OCI-LY1 (cell line): ENCODE data around the gene PGAP1.

Source experiments
- H2AFZ ChIP-seq: fragments of 200-600 bp; sonication (generic), shearing (Covaris generic); 2 replicates; pipeline ENCODE4 v1.6.0; 2014; ENCODE audit warnings: antibody characterized with exemption, mild to moderate bottlenecking, low read length
- H3F3A ChIP-seq: fragments of 200-600 bp; sonication (generic), shearing (Covaris generic); 2 replicates; pipeline ENCODE4 v1.6.0; 2014; ENCODE audit warnings: mild to moderate bottlenecking, antibody characterized with exemption, low read length, moderate library complexity; ENCODE audit not compliant: insufficient read depth
- H3K27ac ChIP-seq: fragments of 200-600 bp; sonication (generic); 2 replicates; pipeline ENCODE4 v1.5.1; 2014; ENCODE audit warnings: low read length, mixed run types, mild to moderate bottlenecking, low read depth; ENCODE audit not compliant: poor library complexity, severe bottlenecking
- H3K27me3 ChIP-seq: fragments of 200-600 bp; sonication (generic); 2 replicates; pipeline ENCODE4 v1.6.0; 2014; ENCODE audit warnings: antibody characterized with exemption, mild to moderate bottlenecking, low read length, moderate library complexity; ENCODE audit not compliant: insufficient read depth
- H3K36me3 ChIP-seq: fragments of 200-600 bp; sonication (generic); 2 replicates; pipeline ENCODE4 v1.6.1; 2014; ENCODE audit warnings: mild to moderate bottlenecking, antibody characterized with exemption, low read length, moderate library complexity, mixed read lengths; ENCODE audit not compliant: insufficient read depth
- H3K4me1 ChIP-seq: fragments of 200-600 bp; sonication (generic); 2 replicates; pipeline ENCODE4 v1.5.1; 2014; ENCODE audit warnings: mild to moderate bottlenecking, low read length, moderate library complexity; ENCODE audit not compliant: insufficient read depth, severe bottlenecking
- H3K4me2 ChIP-seq: fragments of 200-600 bp; sonication (generic), shearing (Covaris generic); 2 replicates; pipeline ENCODE4 v1.6.1; 2014; ENCODE audit warnings: low read length
- H3K4me3 ChIP-seq: fragments of 200-600 bp; sonication (generic); 2 replicates; pipeline ENCODE4 v1.5.1; 2014; ENCODE audit warnings: low read length, low read depth, mild to moderate bottlenecking, mixed read lengths; ENCODE audit not compliant: poor library complexity, severe bottlenecking
- H3K79me2 ChIP-seq: fragments of 200-600 bp; shearing (Covaris generic); 2 replicates; pipeline ENCODE4 v1.6.1; 2016; ENCODE audit warnings: mixed run types, low read length, mixed read lengths; ENCODE audit not compliant: insufficient read depth
- H3K9ac ChIP-seq: fragments of 200-600 bp; sonication (generic), shearing (Covaris generic); 2 replicates; pipeline ENCODE4 v1.6.1; 2014; ENCODE audit warnings: mild to moderate bottlenecking, low read length, mixed read lengths
- H3K9me2 ChIP-seq: fragments of 200-600 bp; sonication (generic), shearing (Covaris generic); 2 replicates; pipeline ENCODE4 v1.6.1; 2014; ENCODE audit warnings: low read depth, mild to moderate bottlenecking, low read length, mixed read lengths
- H3K9me3 ChIP-seq: fragments of 200-600 bp; shearing (Covaris generic); 2 replicates; pipeline ENCODE4 v1.6.1; 2014; ENCODE audit warnings: low read length, mixed read lengths
- H4K20me1 ChIP-seq: fragments of 200-600 bp; sonication (generic), shearing (Covaris generic); 2 replicates; pipeline ENCODE4 v1.6.0; 2016; ENCODE audit warnings: mild to moderate bottlenecking, low read length; ENCODE audit not compliant: insufficient read depth
- CTCF ChIP-seq: fragments of 200-600 bp; sonication (generic), shearing (Covaris generic); IDR thresholded peaks from 2 replicates; pipeline ENCODE4 v1.5.1; 2017; ENCODE audit warnings: mild to moderate bottlenecking, antibody characterized with exemption, low read length, moderate library complexity, mixed read lengths
- EZH2 ChIP-seq: fragments of 200-600 bp; sonication (generic), shearing (Covaris generic); IDR thresholded peaks from 2 replicates; pipeline ENCODE4 v1.8.0; 2017; ENCODE audit warnings: borderline replicate concordance, mixed run types, mild to moderate bottlenecking, antibody characterized with exemption, low read length, moderate library complexity, mixed read lengths

Gene PGAP1

GRCh38 chr2:196971574-196972279 lies 45.2 kb upstream of the PGAP1 start:
- no peak overlapping the region for H3K27ac ChIP-seq
- H2AFZ ChIP-seq, result no peak overlapping the region
- H4K20me1 ChIP-seq, result no peaks in the 10 kb centered on the region
- no peaks in the 10 kb centered on the region for H3K9me2 ChIP-seq
- no peaks in the 10 kb centered on the region for H3K27me3 ChIP-seq
- H3K9me3 ChIP-seq, result no peaks in the 10 kb centered on the region
- no peaks in the 10 kb centered on the region for H3K36me3 ChIP-seq
- no peak overlapping the region for H3K9ac ChIP-seq
- no peaks in the 10 kb centered on the region for H3K4me1 ChIP-seq
- no peak overlapping the region for H3K4me3 ChIP-seq
- no peaks in the 10 kb centered on the region for H3F3A ChIP-seq
- H3K79me2 ChIP-seq, result no peaks in the 10 kb centered on the region
- no peak for TF ChIP-seq CTCF
- no peak for TF ChIP-seq EZH2
- no peak overlapping the region for H3K4me2 ChIP-seq

DNA sequence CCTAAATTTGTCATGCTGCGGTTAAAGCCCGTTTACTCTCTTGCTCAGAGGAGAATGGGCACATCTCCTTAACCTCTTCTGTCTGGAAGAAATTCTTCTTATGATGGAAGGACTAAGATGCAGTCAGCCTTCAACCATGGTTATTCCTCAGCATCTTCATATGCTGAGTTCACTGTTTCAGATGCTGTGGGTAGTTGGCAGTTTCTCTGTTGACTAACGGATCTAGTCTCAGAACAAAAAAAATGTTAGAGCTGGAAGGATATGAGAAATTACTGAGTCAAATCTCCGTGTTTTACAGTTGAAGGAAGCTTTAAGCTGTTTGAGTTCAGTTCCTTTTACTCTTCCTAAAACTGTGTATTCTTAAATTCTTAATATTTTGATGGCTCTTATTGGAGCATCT lies 43.6 kb upstream of the PGAP1 start:
- no peaks in the 10 kb centered on the region for H3K79me2 ChIP-seq
- no peak for TF ChIP-seq EZH2
- no peak overlapping the region for H3K27ac ChIP-seq
- no peak overlapping the region for H3K4me3 ChIP-seq
- no peak overlapping the region for H3K4me2 ChIP-seq
- H3K4me1 ChIP-seq, result no peaks in the 10 kb centered on the region
- H3F3A ChIP-seq, result no peaks in the 10 kb centered on the region
- H4K20me1 ChIP-seq, result no peaks in the 10 kb centered on the region
- H3K9ac ChIP-seq, result no peak overlapping the region
- H2AFZ ChIP-seq, result no peak overlapping the region
- H3K27me3 ChIP-seq, result no peaks in the 10 kb centered on the region
- no peaks in the 10 kb centered on the region for H3K36me3 ChIP-seq
- H3K9me2 ChIP-seq, result no peaks in the 10 kb centered on the region
- no peaks in the 10 kb centered on the region for H3K9me3 ChIP-seq

DNA sequence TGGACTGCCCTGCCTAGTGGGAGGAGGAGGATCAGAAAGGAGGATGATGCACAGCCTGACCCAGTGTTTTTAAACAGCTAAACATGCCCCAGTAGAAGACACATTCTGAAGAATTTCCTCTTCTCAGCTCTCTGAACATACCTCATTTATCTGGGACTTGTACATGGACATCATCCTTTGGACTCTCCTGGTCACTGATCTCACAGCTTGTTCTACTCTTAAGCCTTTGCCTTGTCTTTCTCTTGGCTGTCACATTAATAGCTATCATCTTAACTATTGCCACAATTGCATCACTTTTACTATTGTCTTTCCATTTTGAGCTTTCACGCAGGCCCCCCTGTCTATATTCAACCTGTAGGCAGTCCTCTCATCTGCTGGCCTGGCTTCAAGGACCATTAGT lies 42.0 kb upstream of the PGAP1 start:
- no peaks in the 10 kb centered on the region for H3K36me3 ChIP-seq
- H3K9me3 ChIP-seq, result no peaks in the 10 kb centered on the region
- TF ChIP-seq EZH2 (no peak), CTCF (no peak)
- no peak overlapping the region for H3K27ac ChIP-seq
- H3K4me3 ChIP-seq, result no peak overlapping the region
- no peaks in the 10 kb centered on the region for H3F3A ChIP-seq
- no peaks in the 10 kb centered on the region for H3K27me3 ChIP-seq
- H3K79me2 ChIP-seq, result no peaks in the 10 kb centered on the region
- no peaks in the 10 kb centered on the region for H3K4me1 ChIP-seq
- no peak overlapping the region for H3K9ac ChIP-seq
- no peak overlapping the region for H3K4me2 ChIP-seq
- H4K20me1 ChIP-seq, result no peaks in the 10 kb centered on the region
- no peak overlapping the region for H2AFZ ChIP-seq
- H3K9me2 ChIP-seq, result no peaks in the 10 kb centered on the region

DNA sequence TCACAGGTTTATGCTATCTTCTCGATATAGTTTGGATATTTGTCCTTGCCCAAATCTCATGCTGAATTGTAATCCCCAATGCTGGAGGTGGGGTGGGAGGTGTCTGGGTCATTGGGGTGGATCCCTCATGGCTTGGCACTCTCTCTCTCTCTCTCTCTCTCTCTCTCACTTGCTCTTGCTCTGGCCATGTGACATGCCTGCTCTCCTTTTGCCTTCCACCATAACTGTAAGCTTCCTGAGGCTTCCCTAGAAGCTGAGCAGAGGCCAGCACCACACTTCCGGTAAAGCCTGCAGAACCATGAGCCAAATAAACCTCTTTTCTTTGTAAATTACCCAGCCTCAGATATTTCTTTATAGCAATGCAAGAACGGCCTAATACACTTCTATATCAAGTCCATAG lies 41.3 kb upstream of the PGAP1 start:
- Histone ChIP-seq H3K27ac (no peak overlapping the region), H2AFZ (no peak overlapping the region)

More for the DNA sequence above, 41.3 kb upstream of the PGAP1 start:
- Histone ChIP-seq H3K4me1 (no peaks in the 10 kb centered on the region), H3K27me3 (no peaks in the 10 kb centered on the region), H3K4me3 (no peak overlapping the region), H3K9me3 (no peaks in the 10 kb centered on the region), H3K4me2 (no peak overlapping the region), H3K79me2 (no peaks in the 10 kb centered on the region), H3K36me3 (no peaks in the 10 kb centered on the region), H3F3A (no peaks in the 10 kb centered on the region), H3K9ac (no peak overlapping the region), H3K9me2 (no peaks in the 10 kb centered on the region), H4K20me1 (no peaks in the 10 kb centered on the region)
- TF ChIP-seq EZH2, result no peak
- TF ChIP-seq CTCF, result no peak
